ENCODE data around the gene FOLR1.

FOLR1 gene

GRCh38 chr11:72224564-72225410 lies 32.8 kb downstream of the FOLR1 start, which contains the start of gene INPPL1:
Gene INPPL1 (plus strand): TSS chr11:72224767. CDS start chr11:72224985, 218 bp downstream.
- DNase-seq = no peak

GRCh38 chr11:72225411-72225951 lies 33.5 kb downstream of the FOLR1 start:
- no peak for DNase-seq

- DNase-seq = no peak
These were observed 34.8 kb downstream of the FOLR1 start for GRCh38 chr11:72226701-72227100.

GRCh38 chr11:72227316-72228228 lies 35.6 kb downstream of the FOLR1 start:
- no peak for DNase-seq

GRCh38 chr11:72228229-72228843 lies 36.4 kb downstream of the FOLR1 start:
- DNase-seq = no peak

GRCh38 chr11:72228844-72229231 lies 36.9 kb downstream of the FOLR1 start:
- DNase-seq = no peak

GRCh38 chr11:72229336-72229924 lies 37.5 kb downstream of the FOLR1 start:
- DNase-seq = no peak

- DNase-seq = no peak
These were observed 38.2 kb downstream of the FOLR1 start for GRCh38 chr11:72229925-72230763.

- DNase-seq = no peak
These were observed 38.9 kb downstream of the FOLR1 start for GRCh38 chr11:72230764-72231365.

- no peak for DNase-seq
These were observed 39.7 kb downstream of the FOLR1 start for GRCh38 chr11:72231396-72232259.

- no peak for DNase-seq
These were observed 40.5 kb downstream of the FOLR1 start for GRCh38 chr11:72232260-72233055.

GRCh38 chr11:72233056-72233772 lies 41.3 kb downstream of the FOLR1 start:
- no peak for DNase-seq

GRCh38 chr11:72233773-72234513 lies 42.0 kb downstream of the FOLR1 start:
- no peak for DNase-seq

- DNase-seq = no peak
These were observed 42.5 kb downstream of the FOLR1 start for GRCh38 chr11:72234514-72234830.

GRCh38 chr11:72234920-72235319 lies 43.0 kb downstream of the FOLR1 start:
- no peak for DNase-seq

- no peak for DNase-seq
These were observed 43.6 kb downstream of the FOLR1 start for GRCh38 chr11:72235351-72236057.

GRCh38 chr11:72236083-72236697 lies 44.2 kb downstream of the FOLR1 start:
- no peak for DNase-seq

All from bone marrow (tissue), 2 donors.